Measurements from ENCODE around the gene LTN1.
A peak's percentile ranks its signal among the peaks of the same experiment; 100 is the strongest.

The LTN1 gene

DNA sequence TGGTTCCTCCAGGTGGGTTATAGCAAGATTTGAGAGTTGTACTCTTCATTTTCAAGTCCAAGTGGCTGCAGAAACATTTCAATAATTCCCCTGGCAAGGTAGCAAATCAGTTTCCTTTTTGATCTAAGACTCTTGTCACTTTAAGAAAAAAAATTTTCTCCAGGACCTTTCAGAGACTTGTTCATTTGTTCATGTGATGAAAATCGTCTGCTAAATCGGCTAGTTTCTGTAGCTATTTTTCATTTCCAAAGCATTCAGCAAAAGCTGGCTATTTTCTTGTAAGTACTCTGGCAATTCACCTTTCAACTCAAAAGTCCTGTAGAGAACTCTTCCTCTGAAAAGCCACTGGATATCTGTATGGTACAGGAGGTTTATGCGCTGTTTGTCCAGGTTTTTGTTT lies 93.5 kb downstream of the LTN1 start:
- H3K9me3 ChIP-seq (ENCODE audit: control insufficient read depth, insufficient read depth, low read length): peaks cover 3% of the 10 kb centered on the region; the same call in 1 of the 2 replicates
- no peak overlapping the region for H3K27ac ChIP-seq (ENCODE audit: low read depth, low read length)

DNA sequence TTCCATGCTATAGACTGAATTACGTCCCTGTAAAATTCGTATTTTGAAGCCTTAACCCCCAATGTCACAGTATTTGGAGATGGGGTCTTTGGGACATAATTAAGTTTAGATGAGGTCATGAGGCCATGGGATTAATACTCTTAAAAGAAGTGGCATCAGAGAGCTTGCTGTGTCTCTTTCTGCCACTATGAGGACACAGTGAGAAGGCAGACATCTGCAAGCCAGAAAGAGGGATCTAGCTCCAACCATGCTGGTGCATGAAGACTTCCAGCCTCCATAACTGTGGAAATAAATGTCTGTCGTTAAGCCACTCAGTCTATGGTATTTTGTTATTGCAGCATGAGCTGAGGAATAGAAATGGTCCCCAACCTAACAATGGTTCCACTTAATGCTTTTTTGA lies 99.0 kb downstream of the LTN1 start:
- H3K27me3 ChIP-seq (ENCODE audit: control insufficient read depth, low read length): peaks cover 33% of the 10 kb centered on the region
- H3K9me3 ChIP-seq (ENCODE audit: control insufficient read depth, insufficient read depth, low read length): no peaks in the 10 kb centered on the region
- no peaks in the 10 kb centered on the region for H3K9me2 ChIP-seq (replicated peaks; ENCODE audit: control insufficient read depth, low read length)
- H3F3A ChIP-seq (ENCODE audit: control insufficient read depth, insufficient read depth): no peaks in the 10 kb centered on the region
- TF ChIP-seq EZH2phosphoT487 (IDR thresholded peaks at IDR 0.05; ENCODE audit: borderline replicate concordance, low read length) (no peak), CTCF (IDR thresholded peaks at IDR 0.05; ENCODE audit: low read depth, low read length, poor library complexity, severe bottlenecking) (no peak)
- H4K20me1 ChIP-seq (ENCODE audit: control insufficient read depth, insufficient read depth, low read depth, low read length): no peaks in the 10 kb centered on the region
- no peaks in the 10 kb centered on the region for H3K79me2 ChIP-seq (ENCODE audit: control insufficient read depth, low read length)
- no peaks in the 10 kb centered on the region for H3K36me3 ChIP-seq (ENCODE audit: control insufficient read depth, low read length)
- no peak overlapping the region for H3K4me3 ChIP-seq (ENCODE audit: low read length)
- H3K4me1 ChIP-seq (ENCODE audit: control insufficient read depth, low read length): no peaks in the 10 kb centered on the region
- H3K4me2 ChIP-seq (ENCODE audit: low read length): no peak overlapping the region
- H3K27ac ChIP-seq (ENCODE audit: low read depth, low read length): no peak overlapping the region

More for the DNA sequence above, 93.5 kb downstream of the LTN1 start:
- H4K20me1 ChIP-seq (ENCODE audit: control insufficient read depth, insufficient read depth, low read depth, low read length): no peaks in the 10 kb centered on the region
- no peak for TF ChIP-seq EZH2phosphoT487 (IDR thresholded peaks at IDR 0.05; ENCODE audit: borderline replicate concordance, low read length)
- no peaks in the 10 kb centered on the region for H3K4me1 ChIP-seq (ENCODE audit: control insufficient read depth, low read length)
- no peak overlapping the region for H3K4me3 ChIP-seq (ENCODE audit: low read length)
- no peaks in the 10 kb centered on the region for H3F3A ChIP-seq (ENCODE audit: control insufficient read depth, insufficient read depth)
- no peak overlapping the region for H3K4me2 ChIP-seq (ENCODE audit: low read length)
- H3K79me2 ChIP-seq (ENCODE audit: control insufficient read depth, low read length): no peaks in the 10 kb centered on the region
- no peaks in the 10 kb centered on the region for H3K9me2 ChIP-seq (replicated peaks; ENCODE audit: control insufficient read depth, low read length)
- no peaks in the 10 kb centered on the region for H3K36me3 ChIP-seq (ENCODE audit: control insufficient read depth, low read length)
- peaks cover 12% of the 10 kb centered on the region for H3K27me3 ChIP-seq (ENCODE audit: control insufficient read depth, low read length)

DNA sequence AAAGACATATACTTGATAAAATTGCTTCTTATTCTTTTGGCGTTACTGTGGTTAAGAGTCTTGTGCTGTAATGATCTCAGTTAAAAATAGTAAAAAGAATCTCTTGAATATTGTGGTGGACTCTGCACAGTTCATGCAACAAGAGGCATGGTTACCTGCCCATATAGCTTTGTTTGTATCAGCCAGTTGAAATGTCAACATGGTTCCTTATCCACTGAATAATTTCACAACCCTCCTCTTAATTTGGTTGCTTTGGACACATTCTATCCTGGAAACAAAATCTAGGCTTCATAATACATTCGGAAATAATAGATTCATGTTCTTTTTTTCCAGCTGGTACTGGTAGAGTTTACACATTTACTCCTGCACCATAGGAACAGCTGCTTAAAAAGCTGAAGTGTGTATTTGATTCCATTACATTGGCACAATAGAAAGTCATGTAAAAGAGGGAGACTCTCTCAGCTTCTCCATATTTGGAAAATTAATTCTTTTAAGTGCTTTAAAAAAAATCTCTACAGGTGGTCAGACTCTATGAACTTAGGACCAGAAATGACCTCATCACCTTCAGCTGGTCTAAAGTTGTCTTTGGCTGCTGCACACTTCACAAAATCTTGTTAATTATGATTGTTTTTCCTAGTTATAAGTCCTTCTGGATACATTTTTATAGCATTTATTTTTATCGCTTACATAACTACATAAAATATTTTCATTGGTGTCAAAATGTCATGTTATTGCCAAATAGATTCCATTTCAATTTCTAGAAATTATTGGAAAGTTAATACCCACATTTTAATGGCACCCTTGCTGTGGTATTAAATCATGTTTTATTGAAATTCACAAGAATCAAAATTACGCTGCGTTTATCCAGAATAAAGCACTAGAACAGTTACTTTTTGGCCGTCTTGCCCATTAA lies 100.2 kb downstream of the LTN1 start:
- no peaks in the 10 kb centered on the region for H3K79me2 ChIP-seq (ENCODE audit: control insufficient read depth, low read length)
- H3F3A ChIP-seq (ENCODE audit: control insufficient read depth, insufficient read depth): no peaks in the 10 kb centered on the region
- H3K9me3 ChIP-seq (ENCODE audit: control insufficient read depth, insufficient read depth, low read length): no peaks in the 10 kb centered on the region
- H3K4me1 ChIP-seq (ENCODE audit: control insufficient read depth, low read length): no peaks in the 10 kb centered on the region
- H3K4me2 ChIP-seq (ENCODE audit: low read length): no peak overlapping the region
- no peak for TF ChIP-seq CTCF (IDR thresholded peaks at IDR 0.05; ENCODE audit: low read depth, low read length, poor library complexity, severe bottlenecking)
- no peak for TF ChIP-seq EZH2phosphoT487 (IDR thresholded peaks at IDR 0.05; ENCODE audit: borderline replicate concordance, low read length)
- no peaks in the 10 kb centered on the region for H3K9me2 ChIP-seq (replicated peaks; ENCODE audit: control insufficient read depth, low read length)
- H3K27ac ChIP-seq (ENCODE audit: low read depth, low read length): no peak overlapping the region
- H3K27me3 ChIP-seq (ENCODE audit: control insufficient read depth, low read length): peaks cover 35% of the 10 kb centered on the region
- no peak overlapping the region for H3K4me3 ChIP-seq (ENCODE audit: low read length)
- no peaks in the 10 kb centered on the region for H4K20me1 ChIP-seq (ENCODE audit: control insufficient read depth, insufficient read depth, low read depth, low read length)
- no peaks in the 10 kb centered on the region for H3K36me3 ChIP-seq (ENCODE audit: control insufficient read depth, low read length)

GRCh38 chr21:28885853-28886177 lies 106.9 kb downstream of the LTN1 start:
- TF ChIP-seq CTCF (IDR thresholded peaks at IDR 0.05; ENCODE audit: low read depth, low read length, poor library complexity, severe bottlenecking) (no peak), EZH2phosphoT487 (IDR thresholded peaks at IDR 0.05; ENCODE audit: borderline replicate concordance, low read length) (no peak)
- Histone ChIP-seq H3K36me3 (ENCODE audit: control insufficient read depth, low read length) (peaks cover 16% of the 10 kb centered on the region), H3K9me2 (replicated peaks; ENCODE audit: control insufficient read depth, low read length) (no peaks in the 10 kb centered on the region), H3K4me3 (ENCODE audit: low read length) (peak overlapping the region; percentile 85), H4K20me1 (ENCODE audit: control insufficient read depth, insufficient read depth, low read depth, low read length) (no peaks in the 10 kb centered on the region), H3K27ac (ENCODE audit: low read depth, low read length) (no peak overlapping the region), H3K79me2 (ENCODE audit: control insufficient read depth, low read length) (peaks cover 11% of the 10 kb centered on the region), H3K27me3 (ENCODE audit: control insufficient read depth, low read length) (peaks cover 11% of the 10 kb centered on the region), H3F3A (ENCODE audit: control insufficient read depth, insufficient read depth) (peaks cover 6% of the 10 kb centered on the region; the same call in 1 of the 2 replicates), H3K4me1 (ENCODE audit: control insufficient read depth, low read length) (peaks cover 18% of the 10 kb centered on the region), H3K4me2 (ENCODE audit: low read length) (peak overlapping the region; percentile 69), H3K9me3 (ENCODE audit: control insufficient read depth, insufficient read depth, low read length) (no peaks in the 10 kb centered on the region)
